Measurements from ENCODE around the gene EVI5.
"Not testable (repeated sequence)": the region's sequence is repeated elsewhere in the genome, so short reads cannot be mapped to it uniquely, and the experiment has no call there.

EVI5 gene

DNA sequence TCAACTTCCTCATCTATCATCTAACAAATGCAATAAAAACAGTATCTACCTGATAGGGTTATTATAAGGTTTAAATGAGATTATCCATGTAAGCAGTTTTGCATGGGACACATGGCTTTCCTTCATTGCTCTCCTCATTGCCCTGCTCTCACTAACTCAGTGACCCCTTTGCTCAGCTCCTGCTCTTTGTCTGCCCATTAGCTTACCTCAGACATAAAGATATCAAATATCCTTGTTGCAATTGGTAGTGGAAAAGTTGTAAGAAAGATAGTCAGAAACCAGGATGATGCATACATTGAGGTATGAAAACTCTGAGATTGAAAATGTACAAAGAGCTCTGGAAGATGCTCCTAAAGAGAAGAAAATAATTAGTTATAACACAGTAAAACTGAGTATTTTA is 89.8 kb downstream of the EVI5 start:
- DNase-seq (ENCODE audit: low read depth, low spot score): no peak

DNA sequence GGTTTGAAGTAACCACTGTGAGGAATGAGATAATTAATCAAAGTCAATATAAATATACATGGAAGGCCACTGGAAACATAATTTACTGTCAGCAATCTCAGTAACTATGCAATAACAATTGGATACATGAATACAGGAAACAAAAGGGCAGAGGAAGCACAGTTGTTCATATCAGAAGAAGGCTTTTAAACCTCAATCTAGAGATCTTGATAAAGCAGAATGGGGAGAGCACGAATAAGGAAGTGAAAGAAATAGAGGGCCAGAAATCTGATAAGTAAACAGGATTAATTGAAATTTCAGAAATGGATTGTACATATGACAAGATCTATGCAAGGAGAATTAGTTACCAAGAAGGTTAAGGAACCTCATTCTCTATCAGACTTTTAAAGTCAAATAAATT is 93.0 kb downstream of the EVI5 start:
- no peak for DNase-seq (ENCODE audit: low read depth, low spot score)

DNA sequence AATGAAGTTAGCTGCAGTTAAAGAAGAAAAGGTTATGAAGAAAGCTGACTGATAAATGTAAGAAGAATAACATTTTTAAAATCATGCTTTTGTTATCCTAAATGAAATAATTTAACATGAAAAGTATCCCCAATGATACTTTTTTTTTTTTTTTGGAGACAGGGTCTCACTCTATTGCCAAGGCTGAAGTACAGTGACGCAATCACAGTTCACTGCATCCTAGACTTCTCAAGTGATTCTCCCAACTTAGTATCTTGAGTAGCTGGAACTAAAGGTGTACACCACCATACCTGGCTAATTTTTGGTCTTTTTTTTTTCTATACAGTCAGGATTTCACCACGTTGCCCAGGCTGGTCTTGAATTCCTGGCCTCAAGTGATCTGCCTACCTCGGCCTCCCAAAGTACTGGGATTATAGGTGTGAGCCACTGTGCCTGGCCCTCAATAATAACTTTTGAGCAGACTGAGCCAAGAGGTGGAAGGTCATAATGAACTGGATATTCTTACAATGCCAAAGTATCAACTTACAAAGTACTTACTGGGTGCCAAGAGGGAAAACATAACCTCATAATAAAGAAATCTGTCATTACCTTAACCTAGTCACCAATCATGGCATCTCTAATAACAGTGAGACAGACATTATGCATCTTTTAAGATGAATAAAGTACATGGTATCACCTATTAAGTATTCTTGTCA is 94.5 kb downstream of the EVI5 start:
- no peak for DNase-seq (ENCODE audit: low read depth, low spot score)

DNA sequence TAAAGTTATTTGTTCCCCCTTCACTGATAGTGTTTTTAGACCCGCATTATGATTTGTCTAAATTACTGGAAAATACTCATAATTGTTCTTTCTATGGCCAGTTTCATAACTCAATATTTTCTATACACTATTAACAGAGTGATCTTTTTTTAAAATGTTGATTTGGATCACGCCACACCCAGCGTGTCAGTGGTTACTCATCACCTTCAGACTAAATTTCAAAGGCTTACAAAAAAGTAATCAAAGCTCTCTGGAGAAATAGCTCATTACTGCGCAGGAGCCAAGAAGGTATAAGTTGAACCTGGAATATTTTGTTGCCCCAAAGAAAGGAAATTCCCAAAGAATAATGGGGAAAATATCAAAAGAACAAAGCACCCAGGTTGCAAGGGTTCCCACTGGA is 104.9 kb downstream of the EVI5 start:
- no peak for DNase-seq (ENCODE audit: low read depth, low spot score)

DNA sequence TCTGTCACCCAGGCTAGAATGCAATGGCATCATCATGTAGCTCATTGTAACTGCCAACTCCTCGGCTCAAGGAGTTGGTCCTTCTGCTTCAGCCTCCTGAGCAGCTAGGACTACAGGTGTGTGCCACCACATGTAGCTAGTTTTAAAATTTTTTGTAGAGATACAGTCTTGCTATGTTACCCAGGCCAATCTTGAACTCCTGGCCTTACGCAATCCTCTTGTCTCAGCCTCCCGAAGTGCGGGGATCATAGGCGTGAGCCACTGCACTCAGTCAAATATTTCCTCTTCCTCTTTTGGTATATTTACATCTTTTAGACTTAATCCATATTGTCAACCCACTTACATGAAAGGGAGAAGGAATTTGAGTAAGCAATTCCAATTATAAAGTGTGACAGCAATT is 121.1 kb downstream of the EVI5 start:
- no peak for DNase-seq (ENCODE audit: low read depth, low spot score)

DNA sequence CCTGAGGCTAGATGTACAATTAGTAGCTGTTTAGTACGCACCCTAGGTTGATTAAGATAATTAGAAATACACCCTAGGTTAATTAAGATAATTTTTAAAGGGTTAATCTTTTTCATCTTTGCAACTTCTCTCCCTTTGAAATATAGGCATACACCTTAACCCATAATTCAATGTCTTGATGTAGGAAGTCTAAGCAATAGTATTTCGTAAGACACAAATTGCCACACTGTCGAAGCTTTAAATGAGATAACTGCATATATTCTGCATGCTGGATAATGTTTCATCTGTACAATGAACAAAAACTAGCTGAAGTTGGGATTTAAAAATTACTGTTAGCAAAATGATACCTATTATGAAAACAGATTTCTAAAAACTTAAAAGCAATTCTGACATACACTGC is 122.9 kb downstream of the EVI5 start:
- DNase-seq (ENCODE audit: low read depth, low spot score): no peak

DNA sequence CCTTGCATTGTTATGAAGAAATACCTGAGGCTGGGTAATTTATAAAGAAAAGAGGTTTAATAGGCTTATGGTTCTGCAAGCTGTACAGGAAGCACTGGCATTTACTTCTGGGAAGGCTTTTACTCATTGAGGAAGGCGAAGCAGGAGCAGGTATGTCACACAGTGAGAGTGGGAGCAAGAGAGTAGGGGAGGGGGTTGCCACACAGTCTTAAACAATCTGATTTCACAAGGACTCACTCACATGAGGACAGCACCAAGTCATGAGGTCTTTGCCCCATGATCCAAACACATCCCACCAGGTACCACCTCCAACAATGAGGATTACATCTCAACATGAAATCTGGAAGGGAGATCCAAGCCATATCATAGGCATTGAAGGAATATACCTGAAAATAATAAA is 127.2 kb downstream of the EVI5 start:
- no peak for DNase-seq (ENCODE audit: low read depth, low spot score)

DNA sequence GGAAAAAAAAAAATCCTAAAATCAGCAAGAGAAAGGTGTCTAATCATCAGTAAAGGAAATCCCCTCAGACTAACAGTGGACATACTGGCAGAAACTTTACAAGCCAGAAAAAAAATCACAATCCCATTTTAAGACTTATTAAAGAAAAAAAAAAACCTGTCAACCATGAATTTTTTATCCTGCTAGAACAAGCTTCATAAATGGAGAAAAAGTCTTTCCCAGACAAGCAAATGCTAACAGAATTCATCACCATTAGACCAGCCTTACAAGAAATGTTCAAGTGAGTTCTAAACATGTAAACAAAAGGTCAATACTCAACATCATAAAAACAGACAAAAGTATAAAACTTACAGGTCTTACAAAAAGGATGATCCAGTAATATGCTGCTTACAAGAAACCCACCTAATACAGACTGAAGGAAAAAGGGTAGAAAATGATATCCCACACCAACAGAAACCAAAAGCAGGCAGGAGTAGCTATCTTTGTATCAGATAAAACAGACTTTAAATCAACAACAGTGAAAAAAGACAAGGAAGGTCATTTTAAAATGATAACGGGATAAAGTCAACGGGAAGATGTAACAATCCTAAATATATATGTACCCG is 129.6 kb downstream of the EVI5 start:
- no peak for DNase-seq (ENCODE audit: low read depth, low spot score)

DNA sequence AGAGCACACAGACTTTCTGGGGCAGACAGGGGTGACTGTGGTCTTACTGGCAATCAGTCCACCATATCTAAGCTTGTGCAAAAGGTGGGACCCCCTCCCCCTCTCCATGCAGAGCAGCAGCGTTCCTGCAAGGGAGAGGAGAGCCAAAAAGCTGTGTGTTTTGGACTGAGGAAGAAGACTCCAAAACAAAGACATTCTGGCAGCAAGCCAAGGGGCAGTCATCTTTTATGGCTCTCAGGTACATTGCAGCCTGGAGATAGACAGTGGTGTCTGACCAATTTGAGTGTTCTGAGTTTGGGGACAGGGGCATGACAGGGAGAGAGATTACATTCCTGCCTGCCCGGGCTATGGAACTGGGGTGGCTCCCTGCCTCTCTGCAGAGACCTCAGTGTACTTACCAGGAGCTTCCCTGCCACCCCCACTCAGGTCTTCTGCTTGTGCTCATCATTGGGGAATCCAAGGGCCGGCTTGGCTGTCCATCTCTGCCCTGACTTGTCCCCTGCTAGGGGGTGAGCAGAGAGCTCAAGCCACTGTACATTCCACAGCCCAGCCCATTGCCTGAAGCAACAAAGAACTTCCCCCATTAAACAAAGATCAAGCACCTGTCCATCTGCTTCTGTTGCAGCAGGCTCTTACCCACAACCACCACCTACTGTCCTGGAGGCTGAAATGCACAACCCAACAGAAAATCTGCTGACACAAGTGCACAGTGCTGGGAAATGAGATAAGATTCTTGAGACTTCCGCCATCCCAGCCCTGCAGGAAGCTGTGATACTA is 131.1 kb downstream of the EVI5 start:
- no peak for DNase-seq (ENCODE audit: low read depth, low spot score)

DNA sequence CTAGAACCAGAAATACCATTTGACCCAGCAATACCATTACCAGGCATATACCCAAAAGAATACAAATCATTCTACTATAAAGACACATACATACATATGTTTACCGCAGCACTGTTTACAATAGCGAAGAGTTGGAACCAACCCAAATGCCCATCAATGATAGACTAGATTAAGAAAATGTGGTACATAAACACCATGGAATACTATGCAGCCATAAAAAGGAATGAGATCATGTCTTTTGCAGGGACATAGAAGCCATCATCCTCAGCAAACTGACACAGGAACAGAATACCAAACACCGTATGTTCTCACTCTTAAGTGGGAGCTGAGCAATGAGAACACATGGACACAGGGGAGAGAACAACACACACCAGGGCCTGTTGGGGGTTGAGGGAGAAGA is 144.2 kb downstream of the EVI5 start:
- not testable (repeated sequence) for DNase-seq (ENCODE audit: low read depth, low spot score)

DNA sequence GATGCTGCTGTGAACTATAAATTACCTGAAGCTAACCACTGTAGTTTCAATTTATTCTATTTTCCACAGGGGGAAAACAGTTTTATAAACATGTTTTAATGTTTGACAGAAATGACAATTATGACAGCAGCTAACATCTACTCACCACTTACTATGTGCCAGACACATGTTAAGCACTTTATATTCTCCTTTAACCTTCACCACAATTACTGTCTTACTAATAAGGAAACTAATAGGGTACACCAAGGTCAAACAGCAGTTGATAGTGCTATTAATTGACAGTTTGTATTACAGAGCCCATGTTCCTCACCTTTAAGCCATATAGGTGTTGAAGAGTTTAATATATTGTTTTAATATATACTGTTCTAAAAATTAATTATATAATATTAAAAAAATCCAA is 146.4 kb downstream of the EVI5 start:
- DNase-seq (ENCODE audit: low read depth, low spot score): no peak

DNA sequence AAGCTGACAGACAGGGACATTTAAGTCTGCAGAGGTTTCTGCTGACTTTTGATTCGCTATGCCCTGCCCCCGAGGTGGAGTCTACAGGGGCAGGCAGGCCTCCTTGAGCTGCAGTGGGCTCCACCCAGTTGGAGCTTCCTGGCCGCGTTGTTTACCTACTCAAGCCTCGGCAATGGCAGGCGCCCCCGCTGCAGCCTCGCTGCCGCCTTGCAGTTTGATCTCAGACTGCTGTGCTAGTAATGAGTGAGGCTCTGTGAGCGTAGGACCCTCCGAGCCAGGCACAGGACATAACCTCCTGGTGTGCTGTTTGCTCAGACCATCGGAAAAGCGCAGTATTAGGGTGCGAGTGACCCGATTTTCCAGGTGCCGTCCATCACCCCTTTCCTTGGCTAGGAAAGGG is 149.7 kb downstream of the EVI5 start:
- not testable (repeated sequence) for DNase-seq (ENCODE audit: low read depth, low spot score)

DNA sequence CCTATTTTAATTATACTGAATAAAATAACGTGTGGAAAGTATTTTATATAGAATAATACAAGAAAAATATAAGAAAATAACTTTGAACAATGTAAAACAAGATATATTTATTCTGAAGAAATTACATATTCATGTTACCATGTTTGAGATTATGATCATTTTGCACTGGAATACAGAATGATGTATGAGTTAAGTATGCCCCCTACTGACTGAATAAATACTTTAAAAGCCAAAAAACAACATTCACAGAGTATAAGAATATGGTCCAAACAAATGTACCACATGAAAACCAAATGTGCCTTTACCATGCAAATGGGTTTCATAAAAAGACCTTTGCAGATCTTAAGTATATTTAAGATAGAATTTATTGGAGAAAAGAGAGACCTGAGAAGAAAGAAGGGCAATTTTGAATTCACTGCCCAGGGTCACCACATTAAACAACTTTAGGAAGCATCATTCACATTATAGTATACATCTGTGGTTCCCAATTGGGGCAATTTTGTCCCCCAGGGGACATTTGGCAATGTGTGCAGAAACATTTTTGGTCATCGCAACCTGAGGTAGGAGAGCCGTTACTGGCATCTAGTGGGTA is 161.6 kb downstream of the EVI5 start:
- no peak for DNase-seq (ENCODE audit: low read depth, low spot score)

DNA sequence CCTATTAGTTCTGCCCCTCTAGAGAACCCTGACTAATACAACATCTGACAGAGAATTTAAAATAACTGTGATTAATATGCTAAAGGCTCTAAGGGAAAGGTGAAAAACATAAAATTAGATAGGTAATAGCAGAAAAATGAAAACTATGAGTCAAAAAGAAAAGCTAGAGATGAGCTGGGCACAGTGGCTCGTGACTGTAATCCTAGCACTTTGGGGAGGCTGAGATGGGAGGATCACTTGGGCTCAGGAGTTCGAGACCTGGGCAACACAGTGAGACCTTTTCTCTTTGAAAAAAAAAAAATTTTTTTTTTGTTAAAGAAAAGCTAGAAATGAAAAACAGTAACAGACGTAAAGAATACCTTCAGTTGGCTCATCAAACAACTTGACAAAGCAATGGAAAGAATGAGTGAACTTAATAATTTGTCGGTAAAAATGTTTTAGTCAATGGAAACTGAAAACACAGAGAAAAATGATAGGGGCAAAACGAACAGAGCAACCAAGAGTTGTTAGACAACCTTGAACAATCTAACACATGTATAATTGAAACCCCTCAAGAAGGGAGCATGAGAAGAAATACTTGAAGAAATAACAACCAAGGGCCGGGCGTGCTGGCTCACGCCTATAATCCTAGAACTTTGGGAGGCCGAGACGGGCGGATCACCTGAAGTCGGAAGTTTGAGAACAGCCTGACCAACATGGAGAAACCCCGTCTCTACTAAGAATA is 165.3 kb downstream of the EVI5 start:
- DNase-seq (ENCODE audit: low read depth, low spot score): no peak

DNA sequence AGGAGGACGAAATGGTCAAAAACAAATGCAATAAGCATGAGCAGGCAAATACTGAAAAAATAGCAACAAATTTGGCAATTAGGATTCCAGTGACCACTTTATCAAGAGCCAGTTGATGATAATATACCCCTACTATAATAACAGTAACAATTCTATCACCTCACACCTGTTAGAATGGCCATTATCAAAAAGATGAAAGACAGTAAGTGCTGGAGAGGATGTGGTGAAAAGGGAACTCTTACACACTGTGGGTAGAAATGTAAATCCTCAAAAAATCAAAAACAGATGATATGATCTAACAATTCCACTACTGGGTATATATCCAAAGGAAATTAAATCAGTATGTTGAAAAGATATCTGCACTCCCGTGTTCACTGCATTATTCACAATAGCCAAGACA is 183.9 kb downstream of the EVI5 start:
- DNase-seq (ENCODE audit: low read depth, low spot score): no peak

DNA sequence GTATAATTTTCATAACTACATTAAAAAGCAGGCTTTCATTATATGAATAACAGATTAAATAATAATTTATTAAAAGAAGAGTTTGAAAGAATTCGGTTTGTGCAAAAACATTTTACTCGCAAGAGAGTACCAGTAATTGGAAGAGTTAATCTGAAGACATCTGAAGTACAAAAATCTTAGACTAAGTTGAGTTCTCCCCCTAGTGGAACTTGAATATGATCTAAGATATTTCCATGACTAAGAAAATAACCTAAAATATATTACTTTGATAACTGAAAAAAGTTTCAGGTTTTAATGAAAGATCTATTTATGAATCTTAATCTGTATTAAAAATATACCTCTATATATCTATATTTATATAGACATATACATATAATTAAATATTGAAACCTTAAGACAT is 185.7 kb downstream of the EVI5 start:
- no peak for DNase-seq (ENCODE audit: low read depth, low spot score)

DNA sequence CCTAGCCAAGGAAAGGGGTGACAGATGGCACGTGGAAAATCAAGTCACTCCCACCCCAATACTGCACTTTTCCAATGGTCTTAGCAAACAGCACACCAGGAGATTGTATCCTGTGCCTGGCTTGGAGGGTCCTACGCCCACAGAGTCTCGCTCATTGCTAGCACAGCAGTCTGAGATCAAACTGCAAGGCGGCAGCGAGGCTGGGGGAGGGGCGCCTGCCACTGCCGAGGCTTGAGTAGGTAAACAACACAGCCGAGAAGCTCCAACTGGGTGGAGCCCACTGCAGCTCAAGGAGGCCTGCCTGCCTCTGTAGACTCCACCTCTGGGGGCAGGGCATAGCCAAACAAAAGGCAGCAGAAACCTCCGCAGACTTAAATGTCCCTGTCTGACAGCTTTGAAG is 195.5 kb downstream of the EVI5 start:
- DNase-seq (ENCODE audit: low read depth, low spot score): not testable (repeated sequence)

DNA sequence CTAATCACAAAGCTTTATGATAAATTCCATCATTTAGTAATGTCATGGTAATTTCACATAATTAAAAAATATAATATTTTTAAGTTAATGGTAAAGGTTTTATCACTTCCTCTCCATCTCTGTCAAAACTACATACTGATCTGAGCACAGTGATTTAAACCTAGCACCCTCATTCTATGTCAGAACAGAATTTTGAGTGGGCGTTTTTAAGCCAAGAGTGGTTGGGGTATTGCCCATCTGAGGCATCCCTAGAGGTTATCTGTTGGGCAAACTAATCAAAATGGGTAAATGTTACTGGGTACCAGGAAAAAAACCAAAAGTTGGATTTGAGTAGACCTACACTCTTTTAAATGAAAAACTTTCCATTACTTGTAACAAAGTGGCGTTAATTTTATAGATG is 197.5 kb downstream of the EVI5 start:
- DNase-seq (ENCODE audit: low read depth, low spot score): no peak

DNA sequence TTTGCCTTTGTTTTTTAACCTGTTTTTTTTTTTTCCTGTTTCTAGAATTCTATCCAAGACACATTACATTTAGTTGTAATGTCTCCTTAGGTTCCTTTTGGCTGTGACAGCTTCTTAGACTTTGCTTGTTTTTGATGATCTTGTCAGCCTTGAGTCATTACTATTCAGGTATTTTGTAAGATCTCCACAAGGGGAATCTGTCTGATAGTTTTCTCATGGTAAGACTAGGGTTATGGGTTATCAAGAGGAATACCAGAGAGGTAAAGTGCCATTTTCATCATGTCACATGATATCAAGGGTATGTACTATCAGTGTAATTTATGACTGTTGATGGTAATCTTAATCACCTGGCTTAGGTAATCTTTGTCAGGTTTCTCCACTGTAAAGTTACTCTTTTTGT is 199.1 kb downstream of the EVI5 start:
- no peak for DNase-seq (ENCODE audit: low read depth, low spot score)

DNA sequence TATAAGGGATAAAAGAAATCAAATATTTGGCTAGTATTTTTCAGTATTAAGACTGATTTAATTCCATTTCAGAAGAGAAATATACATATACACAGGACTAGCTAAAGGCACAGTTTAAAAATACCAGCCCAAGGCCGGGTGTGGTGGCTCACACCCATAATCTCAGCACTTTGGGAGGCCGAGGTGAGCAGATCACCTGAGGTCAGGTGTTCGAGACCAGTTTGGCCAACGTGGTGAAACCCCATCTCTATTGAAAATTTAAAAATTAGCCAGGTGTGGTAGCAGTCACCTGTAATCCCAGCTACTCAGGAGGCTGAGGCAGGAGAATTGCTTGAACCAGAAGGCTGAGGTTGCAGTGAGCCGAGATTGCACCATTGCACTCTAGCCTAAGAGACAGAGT is 200.1 kb downstream of the EVI5 start:
- not testable (repeated sequence) for DNase-seq (ENCODE audit: low read depth, low spot score)

DNA sequence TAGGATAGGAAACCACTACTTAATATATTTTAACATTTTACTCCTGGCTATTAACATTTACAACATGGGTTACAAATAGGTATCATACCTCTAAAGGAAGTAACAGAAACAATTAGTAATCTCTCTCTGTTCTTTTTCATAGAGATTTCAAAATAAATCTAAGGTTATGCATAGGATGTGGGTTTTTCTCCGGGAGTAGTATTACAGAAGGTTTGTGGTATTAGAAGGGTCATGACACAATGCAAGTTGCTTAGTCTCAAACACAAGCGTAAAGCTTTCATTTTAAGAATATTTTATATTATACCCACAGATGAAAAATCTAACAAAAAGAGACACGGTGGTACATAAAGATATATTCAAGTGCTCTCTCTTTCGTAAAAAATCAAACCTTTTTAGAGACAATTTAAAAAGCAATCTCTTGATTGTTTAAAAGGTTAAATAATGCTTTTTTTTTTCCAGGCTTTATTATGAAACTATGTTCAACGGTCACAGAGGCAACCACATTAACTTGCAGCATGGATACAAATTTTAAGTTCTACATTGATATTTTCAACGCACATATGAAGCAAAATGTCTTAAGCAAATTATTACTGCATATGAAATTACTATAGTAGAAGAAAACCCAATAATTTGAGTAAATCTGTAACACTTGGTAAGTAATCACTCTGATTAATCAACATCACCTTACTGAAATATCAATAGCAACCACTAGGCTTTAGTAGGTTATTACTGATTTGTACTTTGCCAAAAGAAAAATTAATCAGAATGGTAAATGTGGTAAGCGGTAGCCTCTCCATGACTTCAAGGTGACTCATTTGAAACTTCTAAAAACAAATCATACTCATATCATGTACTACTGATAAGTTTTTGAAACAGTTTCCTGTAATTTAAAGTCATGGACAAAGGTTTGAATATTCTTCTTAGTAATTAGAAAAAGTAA is 200.8 kb downstream of the EVI5 start:
- no peak for DNase-seq (ENCODE audit: low read depth, low spot score)

Data from brain pericyte (primary cell).